KOPT-K1 (cell line): ENCODE measurements around the gene ELMOD3.
A peak's percentile ranks its signal among the peaks of the same experiment; 100 is the strongest.
"Not testable (repeated sequence)": the region's sequence is repeated elsewhere in the genome, so short reads cannot be mapped to it uniquely, and the experiment has no call there.

ENCODE experiments used
- H3K27ac ChIP-seq: fragments of 200-600 bp; sonication (generic); 2 replicates; pipeline ENCODE4 v1.5.1; 2016; ENCODE audit warnings: antibody characterized with exemption, mild to moderate bottlenecking, low read depth, low read length; ENCODE audit not compliant: poor library complexity, severe bottlenecking
- H3K36me3 ChIP-seq: fragments of 200-600 bp; sonication (generic); 2 replicates; pipeline ENCODE4 v1.5.1; 2017; ENCODE audit warnings: antibody characterized with exemption, mild to moderate bottlenecking, low read length, moderate library complexity; ENCODE audit not compliant: insufficient read depth
- H3K9me3 ChIP-seq: fragments of 200-600 bp; sonication (generic); 2 replicates; pipeline ENCODE4 v1.5.1; 2017; ENCODE audit warnings: antibody characterized with exemption, low read length, mild to moderate bottlenecking; ENCODE audit not compliant: insufficient read depth, poor library complexity, severe bottlenecking

The ELMOD3 gene

GRCh38 chr2:85430752-85431569 is 76.4 kb downstream of the ELMOD3 start:
- Histone ChIP-seq H3K9me3 (no peaks in the 10 kb centered on the region), H3K27ac (no peak overlapping the region), H3K36me3 (no peaks in the 10 kb centered on the region)

GRCh38 chr2:85431570-85432205 is 77.1 kb downstream of the ELMOD3 start:
- no peak overlapping the region for H3K27ac ChIP-seq
- no peaks in the 10 kb centered on the region for H3K9me3 ChIP-seq
- no peaks in the 10 kb centered on the region for H3K36me3 ChIP-seq

GRCh38 chr2:85433511-85434089 is 79.0 kb downstream of the ELMOD3 start:
- H3K27ac ChIP-seq: no peak overlapping the region
- H3K9me3 ChIP-seq: no peaks in the 10 kb centered on the region
- no peaks in the 10 kb centered on the region for H3K36me3 ChIP-seq

- Histone ChIP-seq H3K36me3 (no peaks in the 10 kb centered on the region), H3K9me3 (no peaks in the 10 kb centered on the region), H3K27ac (no peak overlapping the region)
Measured at GRCh38 chr2:85434696-85435095, 80.1 kb downstream of the ELMOD3 start.

GRCh38 chr2:85435220-85435958 is 80.8 kb downstream of the ELMOD3 start:
- no peaks in the 10 kb centered on the region for H3K9me3 ChIP-seq
- H3K27ac ChIP-seq: peak overlapping the region; percentile 65
- no peaks in the 10 kb centered on the region for H3K36me3 ChIP-seq

- Histone ChIP-seq H3K9me3 (no peaks in the 10 kb centered on the region), H3K27ac (peak overlapping the region; percentile 65), H3K36me3 (no peaks in the 10 kb centered on the region)
Measured at GRCh38 chr2:85435981-85436835, 81.6 kb downstream of the ELMOD3 start.

- Histone ChIP-seq H3K27ac (peak overlapping the region; percentile 65), H3K9me3 (no peaks in the 10 kb centered on the region), H3K36me3 (no peaks in the 10 kb centered on the region)
Measured at GRCh38 chr2:85436836-85437487, 82.4 kb downstream of the ELMOD3 start.

GRCh38 chr2:85437488-85438200 is 83.1 kb downstream of the ELMOD3 start:
- H3K9me3 ChIP-seq: no peaks in the 10 kb centered on the region
- no peaks in the 10 kb centered on the region for H3K36me3 ChIP-seq
- H3K27ac ChIP-seq: peak overlapping the region; percentile 65

- peak overlapping the region; percentile 65 for H3K27ac ChIP-seq
- H3K36me3 ChIP-seq: no peaks in the 10 kb centered on the region
- no peaks in the 10 kb centered on the region for H3K9me3 ChIP-seq
Measured at GRCh38 chr2:85438201-85439024, 83.8 kb downstream of the ELMOD3 start.

- Histone ChIP-seq H3K27ac (peak overlapping the region; percentile 65), H3K9me3 (no peaks in the 10 kb centered on the region), H3K36me3 (no peaks in the 10 kb centered on the region)
Measured at GRCh38 chr2:85439025-85439472, 84.5 kb downstream of the ELMOD3 start.

- not testable (repeated sequence) for H3K36me3 ChIP-seq, H3K9me3 ChIP-seq, H3K27ac ChIP-seq
Measured at GRCh38 chr2:85439569-85439968, 85.0 kb downstream of the ELMOD3 start.

- Histone ChIP-seq H3K36me3 (no peaks in the 10 kb centered on the region), H3K27ac (no peak overlapping the region), H3K9me3 (no peaks in the 10 kb centered on the region)
Measured at GRCh38 chr2:85439986-85440385, 85.4 kb downstream of the ELMOD3 start.

- H3K27ac ChIP-seq: no peak overlapping the region
- no peaks in the 10 kb centered on the region for H3K9me3 ChIP-seq
- H3K36me3 ChIP-seq: no peaks in the 10 kb centered on the region
Measured at GRCh38 chr2:85440729-85441128, 86.2 kb downstream of the ELMOD3 start.
